ENCODE data around the gene EIF2AK2.

Gene EIF2AK2

GRCh38 chr2:37180640-37181039 lies 23.9 kb upstream of the EIF2AK2 start:
- H3K27me3 ChIP-seq = no peaks in the 10 kb centered on the region
- no peak for TF ChIP-seq CTCF (IDR thresholded peaks at IDR 0.05)
- H3K4me3 ChIP-seq = no peak overlapping the region
- H3K4me1 ChIP-seq = no peaks in the 10 kb centered on the region
- H3K9me3 ChIP-seq = no peaks in the 10 kb centered on the region
- no peaks in the 10 kb centered on the region for H3K36me3 ChIP-seq
- intact Hi-C loops (cut with DNase I; ENCODE audit: low total_unique reads) = no loop called here
- DNase-seq = no peak
- no peak overlapping the region for H3K27ac ChIP-seq

GRCh38 chr2:37180006-37180639 lies 23.3 kb upstream of the EIF2AK2 start:
- no peak overlapping the region for H3K4me3 ChIP-seq
- H3K36me3 ChIP-seq = no peaks in the 10 kb centered on the region
- H3K27ac ChIP-seq = no peak overlapping the region
- H3K4me1 ChIP-seq = no peaks in the 10 kb centered on the region
- intact Hi-C loops (cut with DNase I; ENCODE audit: low total_unique reads) = no loop called here
- DNase-seq = no peak
- TF ChIP-seq CTCF (IDR thresholded peaks at IDR 0.05) = no peak
- no peaks in the 10 kb centered on the region for H3K9me3 ChIP-seq
- H3K27me3 ChIP-seq = no peaks in the 10 kb centered on the region

GRCh38 chr2:37173741-37174140 lies 17.0 kb upstream of the EIF2AK2 start:
- intact Hi-C loops (cut with DNase I; ENCODE audit: low total_unique reads) = no loop called here
- no peaks in the 10 kb centered on the region for H3K27me3 ChIP-seq

GRCh38 chr2:37171624-37171950 lies 14.8 kb upstream of the EIF2AK2 start:
- no peak for DNase-seq
- Histone ChIP-seq H3K27ac (no peak overlapping the region), H3K4me1 (no peaks in the 10 kb centered on the region), H3K4me3 (no peak overlapping the region), H3K36me3 (no peaks in the 10 kb centered on the region), H3K9me3 (no peaks in the 10 kb centered on the region), H3K27me3 (no peaks in the 10 kb centered on the region)
- intact Hi-C loops (cut with DNase I; ENCODE audit: low total_unique reads) = no loop called here
- no peak for TF ChIP-seq CTCF (IDR thresholded peaks at IDR 0.05)

More at GRCh38 chr2:37173741-37174140, 17.0 kb upstream of the EIF2AK2 start:
- Histone ChIP-seq H3K4me1 (no peaks in the 10 kb centered on the region), H3K27ac (no peak overlapping the region), H3K36me3 (no peaks in the 10 kb centered on the region), H3K4me3 (no peak overlapping the region), H3K9me3 (no peaks in the 10 kb centered on the region)
- no peak for TF ChIP-seq CTCF (IDR thresholded peaks at IDR 0.05)
- no peak for DNase-seq

GRCh38 chr2:37168217-37168981 lies 11.6 kb upstream of the EIF2AK2 start:
- Histone ChIP-seq H3K36me3 (no peaks in the 10 kb centered on the region), H3K27me3 (no peaks in the 10 kb centered on the region), H3K4me1 (no peaks in the 10 kb centered on the region), H3K9me3 (peaks cover 0 to 18% (median 0%) of the 10 kb centered on the region in 3 donors), H3K27ac (no peak overlapping the region), H3K4me3 (no peak overlapping the region)
- intact Hi-C loops (cut with DNase I; ENCODE audit: low total_unique reads) = no loop called here
- DNase-seq = no peak
- peak; percentile 41 to 50 for TF ChIP-seq CTCF (IDR thresholded peaks at IDR 0.05)

Data from tibial artery (tissue), 4 donors.